ENCODE data around the gene PZP. TPM values are rescaled to one million over a fixed set of nuclear protein-coding genes. Genes with fewer than 3 reads are reported as not detected.

Gene PZP
- total and polyA plus RNA-seq, 2 experiments from 2014 or later, result 0.92 TPM; not detected in 1

- no peak for TF ChIP-seq EZH2phosphoT487 (IDR thresholded peaks at IDR 0.05; ENCODE audit: unreplicated experiment)
- no peak for TF ChIP-seq CREB1 (CRISPR knock-in tag; IDR thresholded peaks at IDR 0.05; ENCODE audit: low read depth)
- no peak for TF ChIP-seq JUNB (IDR thresholded peaks at IDR 0.05; ENCODE audit: unreplicated experiment)
- TF ChIP-seq ETS1 (IDR thresholded peaks at IDR 0.05), result no peak
- TF ChIP-seq ZNF114 (CRISPR knock-in tag; IDR thresholded peaks at IDR 0.05), result no peak
Measured at GRCh38 chr12:9103050-9103849, 104.9 kb downstream of the PZP start (continued).

- Histone ChIP-seq H2AFZ (no peak overlapping the region), H3F3A (replicated peaks; ENCODE audit: low read depth) (no peaks in the 10 kb centered on the region), H3K4me3 (no peak overlapping the region), H3K27me3 (ENCODE audit: insufficient read depth) (no peaks in the 10 kb centered on the region), H3K36me3 (ENCODE audit: insufficient read depth) (no peaks in the 10 kb centered on the region), H3K79me2 (replicated peaks; ENCODE audit: insufficient read depth) (no peaks in the 10 kb centered on the region), H4K20me1 (replicated peaks; ENCODE audit: insufficient read depth) (no peaks in the 10 kb centered on the region), H3K4me1 (ENCODE audit: insufficient read depth) (no peaks in the 10 kb centered on the region), H3K4me2 (no peak overlapping the region), H3K27ac (ENCODE audit: low read depth) (no peak overlapping the region), H3K9me2 (ENCODE audit: insufficient read depth) (no peaks in the 10 kb centered on the region; the same call in 1 of the 2 replicates)
- Mint-ChIP-seq H3K27ac (no peak overlapping the region), H3K27me3 (ENCODE audit: insufficient read depth, low read depth, poor library complexity) (no peaks in the 10 kb centered on the region), H3K4me1 (peaks cover 2% of the 10 kb centered on the region; the same call in 1 of the 3 replicates), H3K4me3 (no peak overlapping the region), H3K9me3 (no peaks in the 10 kb centered on the region; the same call in 2 of the 3 replicates), H3K36me3 (ENCODE audit: low read depth) (no peaks in the 10 kb centered on the region)
- ATAC-seq (no peak), DNase-seq (ENCODE audit: low spot score) (no peak)
- TF ChIP-seq ZNF462 (CRISPR knock-in tag; IDR thresholded peaks at IDR 0.05) (no peak), NANOG (IDR thresholded peaks at IDR 0.05; ENCODE audit: borderline replicate concordance) (no peak), ZNF331 (CRISPR knock-in tag; IDR thresholded peaks at IDR 0.05; ENCODE audit: low read depth) (no peak), EZH2 (IDR thresholded peaks at IDR 0.05; ENCODE audit: low read depth, unreplicated experiment) (no peak), JUNB (IDR thresholded peaks at IDR 0.05; ENCODE audit: unreplicated experiment) (no peak), POLR2AphosphoS5 (IDR thresholded peaks at IDR 0.05; ENCODE audit: low read depth) (no peak), CTCF (conservative IDR thresholded peaks at IDR 0.05; ENCODE audit: low read depth in 2 of 2) (no peak), ETS1 (IDR thresholded peaks at IDR 0.05) (no peak), ZNF114 (CRISPR knock-in tag; IDR thresholded peaks at IDR 0.05) (no peak)
Measured at GRCh38 chr12:9101018-9101687, 107.0 kb downstream of the PZP start.

Data from GM23338 (cell line).